SK-MEL-5 (cell line): ENCODE data around the gene PLS1. TPM values are rescaled to one million over a fixed set of nuclear protein-coding genes. Genes with fewer than 3 reads are reported as not detected.
A peak's percentile ranks its signal among the peaks of the same experiment; 100 is the strongest.

Experiments
- DNase-seq: peaks from one replicate; pipeline ENCODE4 v3.0.0-alpha.2; 2016; ENCODE audit warnings: low read depth, low spot score
- in situ Hi-C: cut with HindIII; loops from 2 replicates; pipeline ENCODE4 v1.10.0; 2016; ENCODE audit warnings: low sequenced_read_pairs, high pct_unique_total_duplicates, low pct_unique_long_range_greater_than_20kb
- total RNA-seq: library from RNA; depleted of rRNA; stranded (reverse); fragments of >200 nt; shearing (Covaris generic); gene quantifications from 2 replicates; pipeline ENCODE4 v1.2.3, GENCODE V29; 2014

PLS1 gene
- total RNA-seq, 1 experiment from 2014 or later, result 7.4 TPM

DNA sequence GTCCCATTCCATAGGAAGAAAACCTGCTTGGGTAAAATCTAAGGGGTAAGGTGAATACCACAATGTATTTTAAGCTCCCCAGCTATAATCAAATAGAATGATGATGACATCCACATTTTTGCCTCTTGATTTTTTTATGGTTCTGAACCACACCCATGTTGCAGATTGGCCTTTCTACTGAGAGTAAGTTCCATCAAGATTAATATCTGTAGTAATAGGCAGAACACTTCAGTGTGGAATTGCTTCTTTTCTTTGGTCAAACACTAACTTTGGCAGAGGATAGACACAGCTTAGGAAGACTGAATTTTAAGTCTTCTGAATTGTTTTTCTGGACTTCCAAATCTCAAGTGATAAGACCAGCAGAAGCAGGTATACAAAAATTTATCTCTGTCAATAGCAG lies 27.0 kb downstream of the PLS1 start:
- in situ Hi-C loops, result no loop called here
- no peak for DNase-seq

DNA sequence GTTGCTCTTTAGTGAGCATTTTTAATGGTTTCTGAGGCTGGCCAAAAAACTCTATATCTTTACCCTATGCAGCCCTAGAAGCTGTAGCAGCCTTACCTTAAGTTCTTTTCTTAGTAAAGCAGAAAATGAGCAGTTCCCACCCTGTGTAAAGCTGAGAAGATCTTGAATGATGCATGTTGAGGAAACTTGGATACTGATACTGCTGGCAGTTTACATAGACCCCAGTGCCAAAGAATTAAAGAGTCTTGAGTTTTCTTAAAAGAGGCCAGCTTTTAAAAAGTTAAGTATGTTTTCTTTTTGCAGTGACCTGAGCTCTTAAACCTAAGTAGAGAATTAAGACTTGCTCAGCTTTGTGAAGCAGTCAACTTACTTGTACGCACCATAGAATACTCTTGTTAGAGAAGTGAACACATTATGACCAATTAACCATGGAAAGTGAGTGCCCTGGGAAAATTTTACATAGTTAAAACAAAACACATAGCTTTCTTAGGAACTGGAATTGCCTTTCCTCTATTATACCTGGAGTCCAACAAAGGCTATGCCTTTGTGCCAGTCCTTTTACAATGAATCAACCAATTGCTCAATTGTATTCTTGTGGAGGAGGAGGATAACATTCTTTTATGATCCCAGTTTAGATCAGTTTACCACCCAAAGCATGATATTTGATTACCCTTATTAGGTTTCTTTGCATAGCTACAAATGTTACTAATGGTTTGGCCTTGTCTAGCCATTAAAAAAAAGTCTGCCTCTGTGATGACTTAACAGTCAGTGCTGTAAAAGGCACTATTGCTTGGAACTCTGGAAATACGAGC lies 28.4 kb downstream of the PLS1 start:
- in situ Hi-C loops, result no loop called here
- no peak for DNase-seq

DNA sequence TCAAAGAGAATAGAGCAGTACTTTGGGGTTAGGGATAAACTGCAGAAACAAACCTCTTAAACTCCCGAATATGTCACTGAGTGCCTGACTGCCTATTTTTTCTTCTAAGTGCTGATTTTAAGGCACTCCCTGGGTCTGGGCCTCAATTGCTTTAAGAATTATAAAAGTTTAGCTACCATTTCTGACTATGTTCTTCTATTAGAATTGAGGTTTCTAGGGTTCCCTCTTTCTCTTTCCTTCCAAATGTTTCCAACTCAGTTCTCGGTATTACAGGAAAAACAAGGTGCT lies 28.9 kb downstream of the PLS1 start:
- in situ Hi-C loops, result no loop called here
- DNase-seq, result no peak

DNA sequence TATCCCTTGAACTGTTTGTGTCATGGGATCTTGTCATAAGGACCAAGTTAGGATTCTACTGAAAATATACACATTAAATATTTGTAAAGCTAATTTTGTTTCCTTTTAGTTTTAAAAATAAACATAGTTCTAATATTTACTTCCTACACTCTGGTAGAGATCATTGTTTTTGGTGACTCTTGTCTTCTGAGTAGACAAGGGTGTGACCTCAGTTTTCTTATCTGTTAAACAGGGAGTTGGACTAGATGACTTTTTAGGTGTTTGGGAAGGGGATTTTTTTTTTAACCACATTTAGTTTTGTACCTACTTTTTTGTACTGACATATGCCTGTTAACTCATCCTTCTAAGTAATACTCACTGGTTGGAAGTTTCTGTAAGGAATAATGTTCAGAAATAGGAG lies 30.8 kb downstream of the PLS1 start:
- DNase-seq, result no peak
- in situ Hi-C loops, result no loop called here

DNA sequence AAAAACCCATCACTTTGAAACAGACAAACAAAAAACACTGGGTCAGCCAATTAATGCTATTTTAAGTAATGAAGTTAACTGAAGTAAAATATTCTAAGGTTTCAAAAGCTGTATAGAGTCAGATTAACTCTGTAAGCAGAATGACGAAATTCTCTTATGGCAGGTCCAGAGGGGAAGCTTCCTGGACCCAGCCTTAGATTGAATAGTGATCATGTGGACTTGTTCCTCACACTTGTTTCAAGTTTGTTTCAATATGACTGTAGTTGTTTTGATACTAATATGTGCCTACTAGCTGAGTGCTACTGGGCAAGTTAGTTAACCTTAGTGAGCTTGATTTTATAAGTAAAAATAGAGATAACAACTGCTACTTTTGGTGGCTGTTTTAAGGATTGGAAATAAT lies 32.6 kb downstream of the PLS1 start:
- in situ Hi-C loops, result no loop called here
- DNase-seq, result no peak

DNA sequence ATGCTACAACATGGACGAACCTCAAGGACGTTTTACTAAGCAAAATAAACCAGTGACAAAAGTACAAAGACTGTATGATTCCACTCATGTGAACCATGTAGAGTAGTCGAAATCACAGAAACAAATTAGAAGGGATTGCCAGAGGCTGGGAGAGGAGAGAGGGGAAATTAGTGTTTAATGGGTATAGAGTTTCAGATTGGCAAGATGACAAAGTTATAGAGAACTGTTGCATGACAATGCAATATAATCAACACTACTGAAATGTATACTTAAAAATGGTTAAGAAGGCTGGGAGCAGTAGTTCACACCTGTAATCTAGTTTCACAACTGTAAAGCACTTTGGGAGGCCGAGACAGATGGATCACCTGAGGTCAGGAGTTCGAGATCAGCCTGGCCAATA lies 36.9 kb downstream of the PLS1 start:
- DNase-seq, result no peak
- in situ Hi-C loops, result no loop called here

DNA sequence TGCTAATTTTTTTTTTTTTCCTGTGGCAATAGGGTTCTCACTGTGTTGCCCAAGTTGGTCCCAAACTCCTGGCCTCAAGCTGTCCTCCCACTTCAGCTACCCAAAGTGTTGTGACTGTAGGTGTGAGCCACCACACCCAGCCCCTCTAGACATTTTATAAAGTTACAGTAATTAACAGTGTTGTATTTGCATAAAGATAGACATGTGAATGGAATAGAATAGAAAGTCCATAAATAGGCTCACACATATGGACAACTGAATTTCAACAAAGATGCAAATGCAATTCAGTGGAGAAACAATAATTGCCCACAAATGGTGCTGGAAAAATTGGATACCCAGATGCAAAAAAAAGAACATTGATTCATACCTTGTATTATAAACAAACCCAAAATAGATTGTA lies 39.9 kb downstream of the PLS1 start:
- in situ Hi-C loops, result no loop called here
- DNase-seq, result no peak

DNA sequence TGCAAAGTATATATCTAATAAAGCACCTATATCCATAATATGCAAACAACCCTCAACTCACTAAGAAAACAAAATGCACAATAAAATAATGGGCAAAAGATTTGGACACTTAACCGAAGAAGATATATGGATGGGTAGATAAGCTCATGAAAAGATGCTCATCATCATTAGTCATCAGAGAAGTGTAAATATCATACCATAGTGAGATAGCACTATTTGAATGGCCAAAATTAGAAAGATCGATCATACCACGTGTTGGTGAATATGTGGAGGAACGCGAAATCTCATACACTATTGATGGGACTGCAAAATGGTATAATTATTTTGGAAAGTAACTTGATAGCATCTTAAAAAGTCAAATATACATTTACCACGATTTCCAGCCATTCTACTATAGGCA lies 40.5 kb downstream of the PLS1 start:
- in situ Hi-C loops, result no loop called here
- no peak for DNase-seq

DNA sequence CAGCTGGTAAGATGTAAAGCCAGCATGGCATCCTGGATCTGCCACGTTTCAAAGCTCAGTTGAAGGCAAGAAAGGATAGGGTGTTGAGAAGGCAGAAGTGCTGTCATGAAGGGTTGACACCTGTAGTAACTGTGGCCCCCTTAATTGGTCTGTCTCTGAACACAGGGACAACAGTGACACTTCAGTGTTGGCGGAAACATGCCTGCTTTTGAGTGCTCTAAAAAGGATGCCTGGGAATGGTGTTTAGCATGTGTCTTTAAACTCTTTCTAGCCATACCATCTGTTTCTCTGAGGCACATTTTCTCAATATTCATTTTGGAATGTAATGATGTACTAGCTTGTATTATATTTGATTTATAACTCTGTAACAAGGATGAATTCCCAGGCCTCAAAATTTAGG lies 42.1 kb downstream of the PLS1 start:
- no peak for DNase-seq
- in situ Hi-C loops, result no loop called here

DNA sequence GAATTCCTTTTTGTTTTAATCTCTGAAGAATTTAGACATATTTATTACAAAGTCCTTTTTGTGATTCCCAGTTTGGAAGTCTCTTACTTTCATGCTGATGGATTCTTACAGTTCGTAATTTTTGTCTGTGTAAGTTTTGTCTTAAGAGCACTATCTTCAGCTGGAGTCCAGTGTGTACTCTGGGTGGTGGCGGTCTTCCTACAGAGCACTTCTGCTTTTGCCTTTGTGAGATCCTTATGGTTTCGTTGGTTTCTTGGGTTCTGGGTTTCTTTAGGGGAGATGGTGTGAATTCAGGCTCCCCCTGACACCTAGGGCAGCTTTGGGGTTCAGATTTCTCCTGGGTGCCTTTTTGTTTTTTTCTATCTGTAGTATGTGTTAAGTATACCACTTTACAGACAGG lies 45.3 kb downstream of the PLS1 start:
- in situ Hi-C loops, result no loop called here
- no peak for DNase-seq

DNA sequence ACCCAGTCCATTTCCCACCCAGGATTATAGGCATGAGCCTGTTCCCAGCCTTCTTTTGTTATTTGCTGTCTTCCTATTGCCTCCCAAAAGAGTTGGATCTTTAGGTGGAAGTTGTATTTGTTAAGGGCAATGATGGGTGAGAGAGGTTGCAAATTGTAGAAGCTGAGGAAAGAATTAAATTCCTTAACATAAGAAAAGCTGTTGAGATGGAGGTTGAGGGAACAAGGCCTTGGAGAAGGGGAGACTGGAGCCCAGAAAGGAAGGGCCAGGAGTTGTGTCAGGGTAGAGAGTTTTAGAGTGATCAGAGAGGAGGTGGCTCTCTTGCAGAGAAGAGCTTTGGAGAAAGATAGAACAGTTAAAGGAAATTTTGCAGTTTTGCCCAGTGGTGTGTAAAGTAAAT lies 46.8 kb downstream of the PLS1 start:
- DNase-seq, result no peak
- in situ Hi-C loops, result no loop called here

DNA sequence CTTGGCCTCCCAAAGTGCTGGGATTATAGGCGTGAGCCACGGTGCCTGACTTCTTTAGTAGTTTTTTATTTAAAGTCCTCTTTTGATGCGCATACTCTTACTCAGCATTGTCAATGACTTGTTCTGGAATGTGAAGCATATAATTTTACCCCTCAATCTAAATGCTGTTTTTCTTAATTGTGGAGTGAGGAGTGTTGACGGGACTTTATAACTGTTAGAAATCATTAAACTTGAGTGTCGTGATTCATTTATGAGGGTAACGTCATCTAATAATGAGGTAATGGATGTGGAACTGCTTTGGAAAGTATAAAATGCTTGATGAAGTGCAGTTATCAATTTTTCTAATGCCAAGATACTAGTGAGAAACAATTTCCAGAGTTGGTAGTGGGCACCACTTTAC lies 48.3 kb downstream of the PLS1 start:
- no peak for DNase-seq
- in situ Hi-C loops, result no loop called here

DNA sequence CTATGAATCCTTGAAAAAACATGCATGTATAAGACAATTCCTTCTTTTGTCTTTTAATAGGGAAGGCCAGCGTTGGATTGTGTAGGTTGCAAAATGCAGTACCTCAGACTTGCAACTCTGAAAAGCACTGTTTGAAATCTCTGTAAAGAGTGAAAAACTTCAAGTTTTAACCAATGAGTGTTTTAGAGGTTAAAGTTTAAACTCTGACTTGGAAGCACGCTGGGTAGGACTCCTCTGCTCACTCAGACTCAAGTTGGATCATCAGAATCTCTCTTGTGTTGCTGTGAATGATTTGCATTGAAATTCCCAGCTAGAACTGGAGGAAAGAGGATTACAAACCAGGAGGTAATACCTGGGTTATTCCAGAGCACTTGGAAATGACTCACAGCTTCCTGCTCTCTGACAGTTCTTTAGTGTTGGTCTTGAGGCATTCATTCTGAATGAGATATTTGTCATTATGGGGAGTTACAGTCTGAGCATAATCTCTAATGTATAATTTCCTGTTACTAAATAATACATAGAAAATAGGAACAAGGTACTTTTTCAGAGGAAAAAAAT lies 49.1 kb downstream of the PLS1 start:
- peak; percentile 72 for DNase-seq
- in situ Hi-C loops, result no loop called here

DNA sequence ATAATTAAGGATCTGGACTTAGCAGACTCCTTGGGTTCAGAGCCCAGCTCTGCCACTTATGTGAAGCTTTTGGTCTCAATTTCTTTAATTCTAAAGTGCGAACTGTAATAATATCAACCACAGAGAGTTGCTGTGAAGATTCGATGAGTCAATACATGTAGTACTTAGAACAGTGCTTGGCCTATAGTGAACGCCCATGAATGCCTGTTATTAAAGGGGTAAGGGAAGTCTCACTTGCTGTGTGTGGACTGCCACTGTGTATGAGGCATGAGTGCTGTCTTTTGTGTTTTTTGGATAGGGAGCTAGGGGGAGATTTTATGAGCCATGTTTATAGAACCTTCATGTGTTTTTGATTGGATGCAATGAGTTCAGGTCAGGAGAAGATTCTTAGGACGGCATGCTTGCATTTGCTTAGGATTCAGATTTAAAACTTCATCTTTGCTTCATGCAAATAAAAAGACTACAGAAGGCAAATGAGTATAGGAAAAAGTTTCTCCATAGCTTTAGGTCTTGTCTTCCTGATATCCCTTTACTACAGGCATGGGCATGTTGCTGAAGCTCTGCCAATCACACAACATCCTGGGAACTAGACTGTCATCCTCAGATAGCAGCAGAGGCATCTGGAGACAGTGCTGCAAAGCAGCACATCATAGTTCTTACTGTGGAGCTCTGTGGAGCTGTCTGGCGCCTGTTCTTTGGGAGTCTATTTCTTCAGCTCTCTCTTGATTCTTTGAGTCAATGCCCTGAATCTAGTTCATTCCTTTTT lies 50.0 kb downstream of the PLS1 start:
- DNase-seq, result peak; percentile 53
- in situ Hi-C loops, result no loop called here

DNA sequence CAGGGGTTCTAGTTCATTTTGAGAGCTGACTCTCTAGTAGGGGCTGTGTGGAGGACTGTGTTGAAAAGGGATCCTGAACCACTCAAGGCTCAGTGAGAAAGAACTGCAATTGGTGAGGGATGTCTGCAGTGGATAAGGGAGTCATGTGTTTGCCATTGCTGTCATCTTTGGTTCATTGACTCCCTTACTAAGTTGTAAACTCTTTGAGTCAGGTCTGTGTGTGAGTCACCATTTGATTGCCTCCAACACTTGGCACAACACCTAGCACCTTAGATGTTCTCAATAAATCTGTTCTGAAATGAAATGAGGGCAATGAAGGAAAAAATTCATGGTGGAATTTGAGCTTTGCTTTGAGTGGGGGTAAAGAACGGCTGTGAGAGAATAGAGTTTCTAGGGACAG lies 51.7 kb downstream of the PLS1 start:
- DNase-seq, result no peak
- in situ Hi-C loops, result no loop called here

DNA sequence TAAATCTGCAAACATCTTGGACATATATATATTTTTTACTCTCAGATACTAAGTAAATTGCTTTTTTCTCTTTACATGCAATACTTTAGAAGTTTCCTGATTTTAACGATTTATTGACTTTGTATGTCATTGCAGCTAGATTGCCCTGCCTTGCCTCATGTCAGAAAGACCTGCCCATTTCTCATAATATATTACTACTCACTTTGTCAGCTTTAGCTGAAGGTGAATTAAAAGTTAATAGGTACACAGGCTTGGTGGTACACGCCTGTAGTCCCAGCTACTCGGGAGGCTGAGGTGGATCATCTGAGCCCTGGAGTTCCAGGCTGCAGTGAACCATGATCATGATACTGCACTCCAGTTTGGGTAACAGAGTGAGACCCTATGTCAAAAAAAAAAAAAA lies 52.8 kb downstream of the PLS1 start:
- in situ Hi-C loops, result no loop called here
- no peak for DNase-seq

DNA sequence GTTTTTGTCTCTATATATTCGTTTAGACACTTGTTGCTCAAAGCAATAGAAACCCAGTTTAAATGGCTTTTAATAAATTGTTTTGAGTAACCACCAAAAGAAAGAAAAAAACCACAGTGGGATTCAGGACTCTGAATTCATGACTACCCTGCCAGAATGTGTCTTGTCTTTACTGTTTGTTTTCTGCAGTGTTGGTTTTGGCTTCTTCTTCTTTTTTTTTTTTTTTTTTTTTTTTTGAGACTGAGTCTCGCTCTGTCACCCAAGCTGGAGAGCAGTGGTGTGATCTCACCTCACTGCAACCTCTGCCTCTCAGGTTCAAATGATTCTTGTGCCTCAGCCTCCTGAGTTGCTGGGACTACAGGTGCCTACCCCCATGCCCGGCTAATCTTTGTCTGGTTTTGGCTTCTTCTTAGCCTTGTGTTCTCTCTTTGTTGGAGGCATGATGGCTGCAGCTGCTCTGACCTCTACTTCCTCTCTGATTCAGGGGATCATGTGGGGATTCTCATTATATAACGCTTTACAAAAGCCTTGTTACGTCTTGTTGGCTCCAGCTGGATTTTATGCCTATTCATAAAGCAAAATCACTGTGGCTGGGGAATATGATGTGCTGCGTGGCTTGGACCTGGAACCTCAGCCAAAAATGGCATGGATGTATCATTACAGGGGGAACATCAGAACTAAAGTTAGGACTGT lies 54.0 kb downstream of the PLS1 start:
- in situ Hi-C loops, result no loop called here
- DNase-seq, result peak; percentile 13

DNA sequence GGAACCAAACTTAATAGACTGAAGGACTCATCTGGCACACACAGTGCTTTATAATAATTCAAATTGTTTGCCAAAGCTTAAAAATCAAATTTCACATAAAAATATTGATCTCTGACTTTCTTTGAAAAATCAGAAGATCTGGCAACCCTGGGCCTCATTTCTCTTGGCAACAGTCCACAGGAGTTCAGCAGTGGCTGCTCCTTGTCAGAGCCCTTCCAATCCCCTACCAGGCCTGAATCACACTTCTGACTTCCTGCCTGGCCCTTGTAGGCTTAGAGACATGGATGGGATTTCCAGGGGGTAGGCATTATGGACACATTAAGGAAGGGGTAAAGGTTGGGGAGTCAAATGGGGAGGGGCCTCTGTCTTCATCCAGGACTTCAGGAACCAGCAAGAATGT lies 55.5 kb downstream of the PLS1 start:
- in situ Hi-C loops, result no loop called here
- DNase-seq, result no peak
